ENCODE results near the gene ERICH2.

ERICH2 gene

DNA sequence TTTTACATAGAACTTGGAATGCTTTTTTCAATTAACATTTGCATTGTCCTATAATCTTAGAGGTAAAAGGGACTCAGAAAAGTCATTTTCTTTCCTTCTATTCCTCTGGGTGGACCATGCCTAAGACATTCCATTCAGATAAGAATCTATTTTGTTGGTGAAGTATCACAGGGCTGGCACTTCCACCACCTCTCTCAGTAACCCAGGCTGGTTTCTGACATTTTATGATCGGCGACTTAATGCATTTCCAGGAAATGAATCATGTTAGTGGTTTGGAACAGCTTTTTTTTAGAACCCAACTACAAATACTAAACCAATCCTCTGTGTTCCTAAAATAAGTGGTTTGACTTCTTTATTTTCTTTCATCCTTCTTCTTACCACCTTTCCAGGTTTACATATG is 73.5 kb downstream of the ERICH2 start:
- DNase-seq (ENCODE audit: low read depth), result no peak

DNA sequence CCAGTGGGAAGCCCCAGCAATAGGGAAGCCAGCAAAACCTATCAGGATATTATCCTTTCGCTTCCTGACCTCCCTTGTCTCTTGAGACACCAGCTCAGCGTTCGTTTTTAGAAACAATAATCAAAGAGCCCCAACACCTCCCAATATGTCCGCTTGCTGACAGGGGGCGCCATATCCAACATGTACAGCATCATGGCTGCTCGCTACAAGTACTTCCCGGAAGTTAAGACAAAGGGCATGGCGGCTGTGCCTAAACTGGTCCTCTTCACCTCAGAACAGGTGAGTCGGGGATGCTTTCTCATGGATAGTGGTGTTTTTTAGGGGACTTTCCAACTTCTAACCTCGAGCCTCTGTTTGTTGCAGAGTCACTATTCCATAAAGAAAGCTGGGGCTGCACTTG is 75.2 kb downstream of the ERICH2 start:
- no peak for DNase-seq (ENCODE audit: low read depth)

DNA sequence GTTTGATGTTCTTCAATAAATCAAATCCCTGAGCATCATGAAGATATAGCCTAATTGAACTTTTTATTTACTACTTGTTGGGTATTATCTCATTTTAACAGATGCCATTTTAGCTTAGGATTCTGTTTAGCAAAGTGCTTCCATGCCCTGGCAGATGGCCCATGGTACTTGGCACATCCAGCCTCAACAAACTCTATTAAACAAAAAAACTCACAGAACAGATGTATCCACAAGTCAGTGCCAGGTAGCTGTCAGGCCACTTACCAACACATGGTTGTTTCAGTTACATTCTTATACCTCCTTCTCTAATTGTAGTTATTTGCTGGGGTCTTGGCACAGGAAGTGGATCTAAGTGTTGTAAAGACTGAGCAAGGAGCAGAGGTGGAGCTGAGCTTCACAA is 76.1 kb downstream of the ERICH2 start:
- DNase-seq (ENCODE audit: low read depth), result no peak

DNA sequence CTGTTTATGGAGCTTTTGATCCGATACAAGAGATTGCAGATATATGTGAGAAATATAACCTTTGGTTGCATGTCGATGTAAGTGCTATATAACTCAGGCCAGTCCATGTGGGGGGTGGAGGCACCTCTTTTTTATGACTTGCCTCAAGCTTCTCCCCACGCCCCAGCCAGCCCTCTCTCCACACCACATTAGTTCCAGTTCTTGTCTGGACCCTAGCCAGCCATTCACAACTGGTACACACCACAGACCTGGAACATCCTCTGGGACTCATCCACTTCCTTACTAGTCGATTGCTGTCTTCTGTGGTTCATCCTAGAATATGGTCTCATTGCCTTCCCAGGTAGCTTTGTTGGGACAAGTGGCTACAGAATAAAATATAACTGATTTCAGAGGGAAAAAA is 77.5 kb downstream of the ERICH2 start:
- no peak for DNase-seq (ENCODE audit: low read depth)

Data from activated T-cell treated with anti-CD3 and anti-CD28 coated beads for 1 hour (primary cell).